ENCODE measurements around the gene SAMD4A.

The SAMD4A gene

GRCh38 chr14:54627219-54627539, 60.3 kb downstream of the SAMD4A start:
- no peaks in the 10 kb centered on the region for H3K79me2 ChIP-seq (ENCODE audit: insufficient read depth, low read length)
- no peak overlapping the region for H3K27ac ChIP-seq (ENCODE audit: low read depth, low read length)
- no peak overlapping the region for H3K9ac ChIP-seq (ENCODE audit: low read length)
- TF ChIP-seq EZH2phosphoT487 (conservative IDR thresholded peaks at IDR 0.05; ENCODE audit: low read length) (no peak), CTCF (IDR thresholded peaks at IDR 0.05; ENCODE audit: insufficient read depth, low read length, poor library complexity, severe bottlenecking) (no peak)
- H3K9me2 ChIP-seq (replicated peaks; ENCODE audit: insufficient read depth, low read length), result no peaks in the 10 kb centered on the region
- no peaks in the 10 kb centered on the region for H3K27me3 ChIP-seq (ENCODE audit: low read length)
- H3K4me2 ChIP-seq (ENCODE audit: low read depth, low read length, poor library complexity, severe bottlenecking), result no peak overlapping the region
- H3K9me3 ChIP-seq (ENCODE audit: insufficient read depth, low read length), result no peaks in the 10 kb centered on the region
- H4K20me1 ChIP-seq (ENCODE audit: low read depth, low read length), result no peaks in the 10 kb centered on the region
- no peaks in the 10 kb centered on the region for H3F3A ChIP-seq (ENCODE audit: insufficient read depth)
- H3K4me3 ChIP-seq (ENCODE audit: insufficient read depth, low read length, poor library complexity, severe bottlenecking), result no peak overlapping the region
- H3K36me3 ChIP-seq (ENCODE audit: low read length), result no peaks in the 10 kb centered on the region
- no peak overlapping the region for H2AFZ ChIP-seq (ENCODE audit: low read depth, low read length, severe bottlenecking)

GRCh38 chr14:54627540-54628363, 60.8 kb downstream of the SAMD4A start:
- Histone ChIP-seq H3K79me2 (ENCODE audit: insufficient read depth, low read length) (no peaks in the 10 kb centered on the region), H3K9ac (ENCODE audit: low read length) (no peak overlapping the region), H3K27ac (ENCODE audit: low read depth, low read length) (no peak overlapping the region), H3K4me2 (ENCODE audit: low read depth, low read length, poor library complexity, severe bottlenecking) (no peak overlapping the region), H3K36me3 (ENCODE audit: low read length) (no peaks in the 10 kb centered on the region), H4K20me1 (ENCODE audit: low read depth, low read length) (no peaks in the 10 kb centered on the region), H3F3A (ENCODE audit: insufficient read depth) (no peaks in the 10 kb centered on the region), H2AFZ (ENCODE audit: low read depth, low read length, severe bottlenecking) (no peak overlapping the region), H3K9me2 (replicated peaks; ENCODE audit: insufficient read depth, low read length) (no peaks in the 10 kb centered on the region), H3K4me3 (ENCODE audit: insufficient read depth, low read length, poor library complexity, severe bottlenecking) (no peak overlapping the region), H3K9me3 (ENCODE audit: insufficient read depth, low read length) (no peaks in the 10 kb centered on the region), H3K27me3 (ENCODE audit: low read length) (no peaks in the 10 kb centered on the region)
- TF ChIP-seq EZH2phosphoT487 (conservative IDR thresholded peaks at IDR 0.05; ENCODE audit: low read length) (no peak), CTCF (IDR thresholded peaks at IDR 0.05; ENCODE audit: insufficient read depth, low read length, poor library complexity, severe bottlenecking) (no peak)

GRCh38 chr14:54629183-54629582, 62.3 kb downstream of the SAMD4A start:
- no peaks in the 10 kb centered on the region for H3K27me3 ChIP-seq (ENCODE audit: low read length)
- H3K9me2 ChIP-seq (replicated peaks; ENCODE audit: insufficient read depth, low read length), result no peaks in the 10 kb centered on the region
- H3K27ac ChIP-seq (ENCODE audit: low read depth, low read length), result no peak overlapping the region
- no peaks in the 10 kb centered on the region for H3K79me2 ChIP-seq (ENCODE audit: insufficient read depth, low read length)
- TF ChIP-seq CTCF (IDR thresholded peaks at IDR 0.05; ENCODE audit: insufficient read depth, low read length, poor library complexity, severe bottlenecking) (no peak), EZH2phosphoT487 (conservative IDR thresholded peaks at IDR 0.05; ENCODE audit: low read length) (no peak)
- no peaks in the 10 kb centered on the region for H4K20me1 ChIP-seq (ENCODE audit: low read depth, low read length)
- H3K9me3 ChIP-seq (ENCODE audit: insufficient read depth, low read length), result no peaks in the 10 kb centered on the region
- no peak overlapping the region for H3K4me2 ChIP-seq (ENCODE audit: low read depth, low read length, poor library complexity, severe bottlenecking)
- no peak overlapping the region for H2AFZ ChIP-seq (ENCODE audit: low read depth, low read length, severe bottlenecking)
- H3K4me3 ChIP-seq (ENCODE audit: insufficient read depth, low read length, poor library complexity, severe bottlenecking), result no peak overlapping the region
- H3F3A ChIP-seq (ENCODE audit: insufficient read depth), result no peaks in the 10 kb centered on the region
- H3K36me3 ChIP-seq (ENCODE audit: low read length), result no peaks in the 10 kb centered on the region
- H3K9ac ChIP-seq (ENCODE audit: low read length), result no peak overlapping the region

Data from SU-DHL-6 (cell line).